Caco-2 (cell line): ENCODE data around the gene COP1. TPM values are rescaled to one million over a fixed set of nuclear protein-coding genes. Genes with fewer than 3 reads are reported as not detected.

Experiments used
- BruUV-seq: library from RNA; stranded (reverse); fragments of 400-500 nt; replicated peaks from 2 replicates; lab custom pipeline; 2021; lab: Mats Ljungman, UMichigan
- CTCF ChIA-PET: fragments of 300-600 bp; sonication (Branson Sonifier 250); formaldehyde crosslinking; loops from one replicate; lab custom pipeline; 2022; ENCODE audit warnings: antibody characterized with exemption; lab: Charles Lee
- POLR2A ChIA-PET: fragments of 300-600 bp; sonication (Branson Sonifier 250); formaldehyde crosslinking; loops from one replicate; lab custom pipeline; 2022; ENCODE audit warnings: antibody characterized with exemption; lab: Charles Lee
- DNase-seq, 2 experiments: peaks; one replicate each; pipeline versions ENCODE4 v3.0.0 to v3.0.0-alpha.2; 2020 to 2022
- H3K27me3 ChIP-seq: replicated peaks from 2 replicates; pipeline ENCODE4 v1.6.0; 2011; ENCODE audit warnings: low read length; ENCODE audit not compliant: control insufficient read depth, insufficient read depth
- H3K36me3 ChIP-seq: 2 replicates; pipeline ENCODE4 v1.5.1; 2011; ENCODE audit warnings: low read length; ENCODE audit not compliant: control insufficient read depth, insufficient read depth
- H3K4me1 ChIP-seq: fragments of 250-450 bp; sonication (Bioruptor Pico); 2 replicates; pipeline ENCODE4 v1.5.1; 2020; ENCODE audit warnings: mild to moderate bottlenecking
- H3K4me3 ChIP-seq: 2 replicates; pipeline ENCODE4 v1.5.1; 2011; ENCODE audit warnings: low read depth, mild to moderate bottlenecking, control low read depth, low read length
- H3K9me3 ChIP-seq: fragments of 250-450 bp; sonication (Bioruptor Pico); 2 replicates; pipeline ENCODE4 v1.5.1; 2020; ENCODE audit warnings: mild to moderate bottlenecking, moderate library complexity
- H3K27ac Mint-ChIP-seq: one replicate; pipeline ENCODE4 v1.8.0; 2022; ENCODE audit warnings: mixed read lengths; ENCODE audit not compliant: unreplicated experiment
- H3K27me3 Mint-ChIP-seq: one replicate; pipeline ENCODE4 v1.8.0; 2022; ENCODE audit warnings: mixed read lengths; ENCODE audit not compliant: insufficient read depth, unreplicated experiment
- H3K36me3 Mint-ChIP-seq: one replicate; pipeline ENCODE4 v1.8.0; 2022; ENCODE audit warnings: mild to moderate bottlenecking, mixed read lengths; ENCODE audit not compliant: insufficient read depth, unreplicated experiment
- H3K4me1 Mint-ChIP-seq: one replicate; pipeline ENCODE4 v1.8.0; 2022; ENCODE audit warnings: low read depth, mixed read lengths; ENCODE audit not compliant: unreplicated experiment
- H3K4me3 Mint-ChIP-seq: one replicate; pipeline ENCODE4 v1.8.0; 2022; ENCODE audit warnings: mild to moderate bottlenecking, moderate library complexity, mixed read lengths; ENCODE audit not compliant: unreplicated experiment
- H3K9me3 Mint-ChIP-seq: one replicate; pipeline ENCODE4 v1.8.0; 2022; ENCODE audit warnings: mixed read lengths; ENCODE audit not compliant: unreplicated experiment
- intact Hi-C: fragments of 100-400 bp; cut with micrococcal nuclease; formaldehyde crosslinking; loops from one replicate; pipeline ENCODE4 v1.10.0; 2022; ENCODE audit not compliant: unreplicated experiment
- total RNA-seq: library from RNA; stranded (reverse); gene quantifications from 2 replicates; pipeline ENCODE4 v1.2.3, GENCODE V29; 2022
- TF ChIP-seq, protein P1 (sequence below), 2 experiments: fragments of 200-600 bp in 1 of 2; IDR thresholded peaks; 1 replicate in 1 of 2; 2 replicates in 1 of 2; pipeline versions ENCODE4 v1.5.1 to v1.8.0; 2011 to 2022; ENCODE audit warnings: antibody characterized with exemption in 1 of 2, control low read depth in 1 of 2, inconsistent platforms in 1 of 2, low read depth in 1 of 2, low read length in 1 of 2, mild to moderate bottlenecking in 1 of 2, moderate library complexity in 1 of 2; ENCODE audit not compliant: insufficient read depth in 1 of 2, severe bottlenecking in 1 of 2, unreplicated experiment in 1 of 2

Gene COP1
- total RNA-seq, 1 experiment from 2014 or later = 46.9 TPM

DNA sequence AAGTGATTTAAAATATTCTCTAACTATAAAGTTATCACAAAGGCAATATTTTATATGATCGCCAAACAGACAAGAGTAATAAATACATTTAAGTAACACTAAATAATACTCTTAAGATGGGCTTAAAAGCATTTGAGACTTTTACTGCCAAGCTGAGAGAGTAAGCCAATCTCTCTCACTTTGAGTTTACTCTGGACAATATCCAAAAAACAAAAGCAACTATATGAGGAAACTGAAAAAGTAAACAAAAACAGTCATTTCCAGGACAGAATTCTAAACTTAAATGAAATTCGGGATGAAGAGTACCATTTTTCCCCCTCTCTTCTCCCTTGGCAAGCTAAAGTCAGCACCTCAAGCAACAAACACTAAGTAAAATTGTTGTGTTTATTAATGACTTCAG lies 173.2 kb downstream of the COP1 start:
- Mint-ChIP-seq H3K27me3 (no peaks in the 10 kb centered on the region), H3K36me3 (peaks cover 32% of the 10 kb centered on the region), H3K4me1 (peaks cover 14% of the 10 kb centered on the region), H3K4me3 (no peak overlapping the region), H3K9me3 (no peaks in the 10 kb centered on the region), H3K27ac (no peak overlapping the region)
- DNase-seq = no peak
- TF ChIP-seq, protein P1, sequence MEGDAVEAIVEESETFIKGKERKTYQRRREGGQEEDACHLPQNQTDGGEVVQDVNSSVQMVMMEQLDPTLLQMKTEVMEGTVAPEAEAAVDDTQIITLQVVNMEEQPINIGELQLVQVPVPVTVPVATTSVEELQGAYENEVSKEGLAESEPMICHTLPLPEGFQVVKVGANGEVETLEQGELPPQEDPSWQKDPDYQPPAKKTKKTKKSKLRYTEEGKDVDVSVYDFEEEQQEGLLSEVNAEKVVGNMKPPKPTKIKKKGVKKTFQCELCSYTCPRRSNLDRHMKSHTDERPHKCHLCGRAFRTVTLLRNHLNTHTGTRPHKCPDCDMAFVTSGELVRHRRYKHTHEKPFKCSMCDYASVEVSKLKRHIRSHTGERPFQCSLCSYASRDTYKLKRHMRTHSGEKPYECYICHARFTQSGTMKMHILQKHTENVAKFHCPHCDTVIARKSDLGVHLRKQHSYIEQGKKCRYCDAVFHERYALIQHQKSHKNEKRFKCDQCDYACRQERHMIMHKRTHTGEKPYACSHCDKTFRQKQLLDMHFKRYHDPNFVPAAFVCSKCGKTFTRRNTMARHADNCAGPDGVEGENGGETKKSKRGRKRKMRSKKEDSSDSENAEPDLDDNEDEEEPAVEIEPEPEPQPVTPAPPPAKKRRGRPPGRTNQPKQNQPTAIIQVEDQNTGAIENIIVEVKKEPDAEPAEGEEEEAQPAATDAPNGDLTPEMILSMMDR (IDR thresholded peaks at IDR 0.05; ENCODE audit: insufficient read depth in 1 of 2, low read depth in 1 of 2, low read length in 1 of 2, severe bottlenecking in 1 of 2, unreplicated experiment in 1 of 2) = no peak
- no TSS peak for BruUV-seq
- H3K4me1 ChIP-seq = no peaks in the 10 kb centered on the region
- intact Hi-C loops = no loop called here
- ChIA-PET POLR2A (no interaction called here), CTCF (no interaction called here)
- H3K36me3 ChIP-seq = no peaks in the 10 kb centered on the region; the same call in 1 of the 2 replicates
- H3K4me3 ChIP-seq = no peak overlapping the region
- H3K27me3 ChIP-seq = no peaks in the 10 kb centered on the region
- H3K9me3 ChIP-seq = no peaks in the 10 kb centered on the region

DNA sequence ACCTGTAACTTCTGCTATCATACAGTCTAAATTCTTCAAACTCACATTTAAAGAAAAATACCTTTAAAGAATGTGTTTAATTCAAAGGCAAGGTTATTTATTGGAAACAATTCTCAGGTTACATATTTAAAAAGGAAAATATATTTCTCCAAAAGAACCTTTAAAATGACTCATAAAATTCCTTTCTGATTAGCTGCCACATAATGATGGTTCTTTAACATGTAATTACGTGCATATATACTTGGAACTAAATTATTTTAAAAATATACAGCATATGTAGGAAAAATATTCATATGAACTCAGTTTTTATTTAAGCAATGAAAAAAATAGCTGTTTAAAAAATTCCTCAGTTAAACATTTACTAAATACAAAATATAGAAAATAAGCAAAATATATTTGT lies 173.6 kb downstream of the COP1 start:
- TF ChIP-seq, protein P1 (IDR thresholded peaks at IDR 0.05; ENCODE audit: insufficient read depth in 1 of 2, low read depth in 1 of 2, low read length in 1 of 2, severe bottlenecking in 1 of 2, unreplicated experiment in 1 of 2) = no peak
- Mint-ChIP-seq H3K36me3 (peaks cover 28% of the 10 kb centered on the region), H3K27me3 (no peaks in the 10 kb centered on the region), H3K4me3 (no peak overlapping the region), H3K27ac (no peak overlapping the region), H3K4me1 (peaks cover 14% of the 10 kb centered on the region), H3K9me3 (no peaks in the 10 kb centered on the region)
- no peaks in the 10 kb centered on the region for H3K4me1 ChIP-seq
- H3K36me3 ChIP-seq = no peaks in the 10 kb centered on the region; the same call in 1 of the 2 replicates
- POLR2A ChIA-PET = no interaction called here
- no TSS peak for BruUV-seq
- DNase-seq = no peak
- CTCF ChIA-PET = no interaction called here
- no peak overlapping the region for H3K4me3 ChIP-seq
- no peaks in the 10 kb centered on the region for H3K9me3 ChIP-seq
- no peaks in the 10 kb centered on the region for H3K27me3 ChIP-seq
- intact Hi-C loops = no loop called here

DNA sequence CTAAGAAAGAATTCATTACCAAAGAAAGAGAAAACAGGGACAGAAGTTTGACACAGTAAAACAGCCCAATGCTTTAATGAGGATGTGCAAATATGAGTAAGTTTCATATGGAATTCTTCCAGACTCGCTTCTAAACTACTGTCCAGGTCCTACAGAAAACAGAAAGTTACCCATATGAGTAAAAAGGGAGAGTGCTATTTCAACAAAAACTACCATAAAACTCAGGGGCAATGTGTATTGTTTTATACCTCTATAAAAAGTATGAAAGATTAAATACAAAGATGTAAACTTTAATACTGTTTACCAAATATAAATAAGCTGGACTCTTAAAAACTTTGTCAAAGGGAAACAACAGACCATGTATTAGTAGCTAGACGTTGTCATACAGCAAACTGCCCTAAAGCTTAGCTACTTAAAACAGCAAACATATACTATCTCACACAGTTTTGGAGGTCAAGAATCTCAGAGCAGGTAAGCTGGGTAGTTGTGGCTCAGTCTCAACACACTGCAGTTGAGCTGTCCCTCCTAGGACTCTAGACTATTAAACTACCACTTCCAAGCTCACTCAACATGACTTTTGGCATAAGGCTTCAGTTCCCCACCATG lies 174.9 kb downstream of the COP1 start:
- POLR2A ChIA-PET = no interaction called here
- H3K27ac Mint-ChIP-seq = no peak overlapping the region
- no peak for DNase-seq

More for the DNA sequence above, 174.9 kb downstream of the COP1 start:
- Histone ChIP-seq H3K4me3 (no peak overlapping the region), H3K27me3 (no peaks in the 10 kb centered on the region), H3K36me3 (no peaks in the 10 kb centered on the region; the same call in 1 of the 2 replicates), H3K4me1 (no peaks in the 10 kb centered on the region), H3K9me3 (no peaks in the 10 kb centered on the region)
- CTCF ChIA-PET = no interaction called here
- intact Hi-C loops = no loop called here
- Mint-ChIP-seq H3K4me1 (peaks cover 14% of the 10 kb centered on the region), H3K4me3 (no peak overlapping the region), H3K9me3 (no peaks in the 10 kb centered on the region), H3K36me3 (peaks cover 21% of the 10 kb centered on the region), H3K27me3 (no peaks in the 10 kb centered on the region)
- TF ChIP-seq, protein P1 (IDR thresholded peaks at IDR 0.05; ENCODE audit: insufficient read depth in 1 of 2, low read depth in 1 of 2, low read length in 1 of 2, severe bottlenecking in 1 of 2, unreplicated experiment in 1 of 2) = no peak
- BruUV-seq = no TSS peak
